ENCODE data around the gene CREB3L4. TPM values are rescaled to one million over a fixed set of nuclear protein-coding genes. Genes with fewer than 3 reads are reported as not detected.

The CREB3L4 gene
- total and polyA plus RNA-seq, 2 of the 13 experiments (the other 11 are each of a cell fraction or from before 2014, with no cell fraction given) = 9.9 to 18.7 TPM

DNA sequence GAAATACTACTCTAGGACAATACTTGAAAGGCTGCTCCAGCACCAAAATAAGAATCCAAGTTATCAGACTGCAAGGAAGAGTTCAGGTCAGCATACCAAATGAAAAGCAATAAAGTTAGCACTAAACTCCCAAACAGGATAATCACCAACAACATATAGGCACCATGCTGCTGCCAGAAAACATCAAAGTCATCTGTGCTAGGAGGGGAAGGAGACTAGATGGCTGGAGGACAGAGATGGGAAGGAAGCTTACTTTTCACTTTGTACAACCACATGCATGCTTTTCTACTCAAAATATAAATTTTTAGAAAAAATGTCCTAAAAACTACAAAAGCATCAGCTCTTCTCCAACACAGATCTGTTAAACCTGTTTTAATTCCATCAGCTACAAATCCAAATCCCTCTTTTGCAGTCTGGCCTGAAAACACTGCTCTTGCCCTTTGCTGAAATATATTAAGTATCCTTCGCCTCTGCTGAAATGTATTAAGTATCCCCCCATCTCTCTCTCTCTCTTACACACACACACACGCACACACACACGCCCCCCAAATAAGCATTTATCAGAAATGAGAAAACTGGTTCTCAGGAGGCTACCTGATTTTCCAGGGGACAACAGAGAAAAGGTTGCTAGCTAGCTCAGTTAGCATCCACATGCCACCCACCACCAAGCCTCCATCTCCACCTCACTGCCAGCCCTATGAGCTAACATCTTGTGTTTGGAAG is 46.5 kb upstream of the CREB3L4 start:
- Histone ChIP-seq H3K9ac (ENCODE audit: insufficient read depth, low read depth, low read length) (peak overlapping the region; percentile 84), H4K20me1 (ENCODE audit: insufficient read depth, low read length) (peaks cover 26% of the 10 kb centered on the region), H3K27ac (ENCODE audit: extremely low read length, insufficient read depth, low read length) (peak overlapping the region; percentile 83), H2AFZ (ENCODE audit: low read length) (no peak overlapping the region), H3K79me2 (ENCODE audit: insufficient read depth, low read length) (peaks cover 50% of the 10 kb centered on the region), H3K4me1 (ENCODE audit: insufficient read depth, low read length) (peaks cover 38% of the 10 kb centered on the region), H3K4me3 (replicated peaks in 1 of 3; ENCODE audit: insufficient read depth in 1 of 3, low read depth in 2 of 3, low read length in 3 of 3) (peak overlapping the region; percentile 74 to 80 (median 79)), H3K27me3 (ENCODE audit: control insufficient read depth in 1 of 2, insufficient read depth in 2 of 2, low read length in 2 of 2) (no peaks in the 10 kb centered on the region; a peak in 2 of 5 replicates), H3K4me2 (ENCODE audit: low read depth, low read length) (peak overlapping the region; percentile 90), H3K9me3 (ENCODE audit: low read length) (no peaks in the 10 kb centered on the region), H3K36me3 (replicated peaks in 1 of 2; ENCODE audit: control insufficient read depth in 1 of 2, insufficient read depth in 2 of 2, low read length in 2 of 2) (peaks cover 0 to 3% of the 10 kb centered on the region in 2 experiments; a peak in 2 of 5 replicates)
- no TSS peak for BruUV-seq (replicated peaks)
- FAIRE-seq = no peak
- ChIA-PET CTCF (ENCODE audit: low intra/inter-chr PET ratio, low total read pairs) (no interaction called here), POLR2A (interaction anchor here (0.6 to 1.0 kb wide), 2 partner anchors 46 to 66 kb away, joined by 3 read pairs; partner anchors contain the start of gene CREB3L4)
- DNase-seq (ENCODE audit: low spot score) = no peak
- 47% methylated on average over 3 of the region's 3 CpGs for WGBS (ENCODE audit: low lambda C conversion rate)
- intact Hi-C loops (cut with micrococcal nuclease; ENCODE audit: unreplicated experiment) (loop anchor here (5.0 kb wide), 1 partner anchor 36 kb away; the partner anchor contains the start of gene CRTC2), in situ Hi-C loops (cut with HindIII; ENCODE audit: extremely low pct_ligation_motif_present, low pct_unique_long_range_greater_than_20kb) (no loop called here)
- no peak for ATAC-seq
- TF ChIP-seq, protein P1, sequence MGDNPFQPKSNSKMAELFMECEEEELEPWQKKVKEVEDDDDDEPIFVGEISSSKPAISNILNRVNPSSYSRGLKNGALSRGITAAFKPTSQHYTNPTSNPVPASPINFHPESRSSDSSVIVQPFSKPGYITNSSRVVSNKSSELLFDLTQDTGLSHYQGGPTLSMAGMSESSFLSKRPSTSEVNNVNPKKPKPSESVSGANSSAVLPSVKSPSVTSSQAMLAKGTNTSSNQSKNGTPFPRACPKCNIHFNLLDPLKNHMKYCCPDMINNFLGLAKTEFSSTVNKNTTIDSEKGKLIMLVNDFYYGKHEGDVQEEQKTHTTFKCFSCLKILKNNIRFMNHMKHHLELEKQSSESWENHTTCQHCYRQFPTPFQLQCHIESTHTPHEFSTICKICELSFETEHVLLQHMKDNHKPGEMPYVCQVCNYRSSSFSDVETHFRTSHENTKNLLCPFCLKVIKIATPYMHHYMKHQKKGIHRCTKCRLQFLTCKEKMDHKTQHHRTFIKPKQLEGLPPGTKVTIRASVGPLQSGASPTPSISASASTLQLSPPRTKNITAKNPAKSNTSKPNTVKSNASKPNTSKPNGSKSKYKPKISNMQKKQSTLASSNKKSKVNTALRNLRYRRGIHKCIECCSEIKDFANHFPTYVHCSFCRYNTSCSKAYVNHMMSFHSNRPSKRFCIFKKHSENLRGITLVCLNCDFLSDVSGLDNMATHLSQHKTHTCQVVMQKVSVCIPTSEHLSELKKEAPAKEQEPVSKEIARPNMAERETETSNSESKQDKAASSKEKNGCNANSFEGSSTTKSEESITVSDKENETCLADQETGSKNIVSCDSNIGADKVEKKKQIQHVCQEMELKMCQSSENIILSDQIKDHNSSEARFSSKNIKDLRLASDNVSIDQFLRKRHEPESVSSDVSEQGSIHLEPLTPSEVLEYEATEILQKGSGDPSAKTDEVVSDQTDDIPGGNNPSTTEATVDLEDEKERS (CRISPR knock-in tag; IDR thresholded peaks at IDR 0.05) = no peak
- no peak for TF ChIP-seq SP4 (CRISPR knock-in tag; IDR thresholded peaks at IDR 0.05)
- TF ChIP-seq, protein P2, sequence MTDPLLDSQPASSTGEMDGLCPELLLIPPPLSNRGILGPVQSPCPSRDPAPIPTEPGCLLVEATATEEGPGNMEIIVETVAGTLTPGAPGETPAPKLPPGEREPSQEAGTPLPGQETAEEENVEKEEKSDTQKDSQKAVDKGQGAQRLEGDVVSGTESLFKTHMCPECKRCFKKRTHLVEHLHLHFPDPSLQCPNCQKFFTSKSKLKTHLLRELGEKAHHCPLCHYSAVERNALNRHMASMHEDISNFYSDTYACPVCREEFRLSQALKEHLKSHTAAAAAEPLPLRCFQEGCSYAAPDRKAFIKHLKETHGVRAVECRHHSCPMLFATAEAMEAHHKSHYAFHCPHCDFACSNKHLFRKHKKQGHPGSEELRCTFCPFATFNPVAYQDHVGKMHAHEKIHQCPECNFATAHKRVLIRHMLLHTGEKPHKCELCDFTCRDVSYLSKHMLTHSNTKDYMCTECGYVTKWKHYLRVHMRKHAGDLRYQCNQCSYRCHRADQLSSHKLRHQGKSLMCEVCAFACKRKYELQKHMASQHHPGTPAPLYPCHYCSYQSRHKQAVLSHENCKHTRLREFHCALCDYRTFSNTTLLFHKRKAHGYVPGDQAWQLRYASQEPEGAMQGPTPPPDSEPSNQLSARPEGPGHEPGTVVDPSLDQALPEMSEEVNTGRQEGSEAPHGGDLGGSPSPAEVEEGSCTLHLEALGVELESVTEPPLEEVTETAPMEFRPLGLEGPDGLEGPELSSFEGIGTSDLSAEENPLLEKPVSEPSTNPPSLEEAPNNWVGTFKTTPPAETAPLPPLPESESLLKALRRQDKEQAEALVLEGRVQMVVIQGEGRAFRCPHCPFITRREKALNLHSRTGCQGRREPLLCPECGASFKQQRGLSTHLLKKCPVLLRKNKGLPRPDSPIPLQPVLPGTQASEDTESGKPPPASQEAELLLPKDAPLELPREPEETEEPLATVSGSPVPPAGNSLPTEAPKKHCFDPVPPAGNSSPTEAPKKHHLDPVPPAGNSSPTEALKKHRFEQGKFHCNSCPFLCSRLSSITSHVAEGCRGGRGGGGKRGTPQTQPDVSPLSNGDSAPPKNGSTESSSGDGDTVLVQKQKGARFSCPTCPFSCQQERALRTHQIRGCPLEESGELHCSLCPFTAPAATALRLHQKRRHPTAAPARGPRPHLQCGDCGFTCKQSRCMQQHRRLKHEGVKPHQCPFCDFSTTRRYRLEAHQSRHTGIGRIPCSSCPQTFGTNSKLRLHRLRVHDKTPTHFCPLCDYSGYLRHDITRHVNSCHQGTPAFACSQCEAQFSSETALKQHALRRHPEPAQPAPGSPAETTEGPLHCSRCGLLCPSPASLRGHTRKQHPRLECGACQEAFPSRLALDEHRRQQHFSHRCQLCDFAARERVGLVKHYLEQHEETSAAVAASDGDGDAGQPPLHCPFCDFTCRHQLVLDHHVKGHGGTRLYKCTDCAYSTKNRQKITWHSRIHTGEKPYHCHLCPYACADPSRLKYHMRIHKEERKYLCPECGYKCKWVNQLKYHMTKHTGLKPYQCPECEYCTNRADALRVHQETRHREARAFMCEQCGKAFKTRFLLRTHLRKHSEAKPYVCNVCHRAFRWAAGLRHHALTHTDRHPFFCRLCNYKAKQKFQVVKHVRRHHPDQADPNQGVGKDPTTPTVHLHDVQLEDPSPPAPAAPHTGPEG (CRISPR knock-in tag; IDR thresholded peaks at IDR 0.05) = no peak
- TF ChIP-seq ZNF121 (CRISPR knock-in tag; IDR thresholded peaks at IDR 0.05) = no peak
- no peak for TF ChIP-seq ZC3H4 (CRISPR knock-in tag; IDR thresholded peaks at IDR 0.05; ENCODE audit: borderline replicate concordance)
- TF ChIP-seq, protein P3, sequence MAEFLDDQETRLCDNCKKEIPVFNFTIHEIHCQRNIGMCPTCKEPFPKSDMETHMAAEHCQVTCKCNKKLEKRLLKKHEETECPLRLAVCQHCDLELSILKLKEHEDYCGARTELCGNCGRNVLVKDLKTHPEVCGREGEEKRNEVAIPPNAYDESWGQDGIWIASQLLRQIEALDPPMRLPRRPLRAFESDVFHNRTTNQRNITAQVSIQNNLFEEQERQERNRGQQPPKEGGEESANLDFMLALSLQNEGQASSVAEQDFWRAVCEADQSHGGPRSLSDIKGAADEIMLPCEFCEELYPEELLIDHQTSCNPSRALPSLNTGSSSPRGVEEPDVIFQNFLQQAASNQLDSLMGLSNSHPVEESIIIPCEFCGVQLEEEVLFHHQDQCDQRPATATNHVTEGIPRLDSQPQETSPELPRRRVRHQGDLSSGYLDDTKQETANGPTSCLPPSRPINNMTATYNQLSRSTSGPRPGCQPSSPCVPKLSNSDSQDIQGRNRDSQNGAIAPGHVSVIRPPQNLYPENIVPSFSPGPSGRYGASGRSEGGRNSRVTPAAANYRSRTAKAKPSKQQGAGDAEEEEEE (CRISPR knock-in tag; IDR thresholded peaks at IDR 0.05; ENCODE audit: borderline replicate concordance) = no peak
- TF ChIP-seq ARHGAP35 (CRISPR knock-in tag; IDR thresholded peaks at IDR 0.05; ENCODE audit: borderline replicate concordance) = no peak

Data from HepG2 (cell line).